Measurements from ENCODE around the gene PDS5B.

PDS5B gene

DNA sequence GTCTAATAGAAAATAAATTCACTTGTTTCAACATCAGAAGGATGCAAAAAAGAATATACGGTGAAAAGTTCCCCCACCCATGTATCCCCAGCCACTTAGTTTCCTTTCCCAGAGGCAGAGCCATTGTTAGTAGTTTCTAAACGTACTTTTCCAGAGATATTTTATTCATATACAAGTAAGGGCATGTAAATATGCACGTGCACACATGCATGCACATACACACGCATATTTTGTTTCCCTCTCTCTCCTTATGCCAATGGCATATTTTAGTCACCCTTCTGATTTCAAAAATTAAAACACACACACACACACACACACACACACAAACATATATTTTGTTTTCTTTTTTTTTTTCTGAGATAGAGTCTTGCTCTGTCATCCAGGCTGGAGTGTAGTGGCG is 147.4 kb downstream of the PDS5B start:
- DNase-seq = no peak

- DNase-seq = no peak
Observed at GRCh38 chr13:32734511-32734910, 148.3 kb downstream of the PDS5B start.

GRCh38 chr13:32735859-32736258 is 149.6 kb downstream of the PDS5B start:
- DNase-seq = no peak

- no peak for DNase-seq
Observed at GRCh38 chr13:32736648-32737047, 150.4 kb downstream of the PDS5B start.

GRCh38 chr13:32737111-32737571 is 150.9 kb downstream of the PDS5B start:
- DNase-seq = no peak

GRCh38 chr13:32737679-32738078 is 151.4 kb downstream of the PDS5B start:
- no peak for DNase-seq

DNA sequence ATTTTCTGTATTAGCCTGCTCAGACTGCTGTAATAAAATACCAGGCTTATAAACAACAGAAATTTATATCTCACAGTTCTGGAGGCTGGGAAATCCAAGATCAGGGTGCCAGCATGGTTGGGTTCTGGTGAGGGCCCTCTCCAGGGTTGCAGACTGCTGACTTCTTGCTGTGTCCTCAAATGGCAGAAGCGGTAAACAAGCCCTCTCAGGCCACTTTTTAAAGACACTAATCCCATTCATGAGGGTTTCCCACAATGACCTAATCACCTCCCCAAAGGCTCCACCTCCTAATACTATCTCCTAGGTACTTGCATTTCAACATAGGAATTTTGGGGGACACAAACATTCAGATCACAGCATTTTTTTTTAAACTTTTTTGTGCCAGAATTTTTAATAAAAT is 159.3 kb downstream of the PDS5B start:
- no peak for DNase-seq

GRCh38 chr13:32746474-32746873 is 160.2 kb downstream of the PDS5B start:
- no peak for DNase-seq

DNA sequence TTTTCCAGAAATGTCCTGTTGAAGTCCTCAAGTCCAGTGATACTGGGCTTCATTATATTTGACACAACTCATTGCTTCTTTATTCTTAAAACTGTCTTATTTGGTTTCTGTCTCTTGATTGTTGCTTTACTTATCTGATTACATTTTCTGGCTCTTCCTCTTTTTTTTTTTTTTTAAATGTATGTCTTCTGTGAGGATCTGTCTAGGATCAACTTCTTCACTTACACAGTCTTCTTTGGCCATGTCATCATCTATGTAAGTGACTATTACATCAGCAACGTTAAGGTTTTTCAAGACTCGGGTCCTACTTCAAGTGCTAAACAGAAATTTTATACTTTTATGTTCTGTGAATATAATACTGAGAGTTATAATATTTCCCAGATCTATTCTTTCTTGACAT is 162.1 kb downstream of the PDS5B start:
- no peak for DNase-seq

- DNase-seq = no peak
Observed at GRCh38 chr13:32751340-32751739, 165.1 kb downstream of the PDS5B start.

DNA sequence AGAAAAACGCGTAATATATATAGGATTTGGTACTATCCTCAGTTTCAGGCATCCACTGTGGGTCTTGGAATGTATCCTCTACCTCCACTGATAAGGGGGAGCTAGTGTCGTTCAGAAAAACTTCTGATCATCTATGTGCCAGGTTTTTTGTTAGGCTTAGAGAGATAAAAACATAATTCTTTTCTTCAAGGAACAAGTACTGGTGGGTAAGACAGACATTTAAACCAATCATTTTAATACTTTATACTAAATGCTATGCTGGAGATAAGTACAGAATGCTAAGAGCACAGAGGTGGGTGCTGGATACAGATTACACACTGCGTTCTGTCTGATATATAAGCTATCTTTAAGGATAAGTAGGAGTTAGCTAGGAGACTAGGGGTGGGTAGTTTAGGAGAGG is 166.1 kb downstream of the PDS5B start:
- DNase-seq = no peak

GRCh38 chr13:32752997-32753606 is 166.8 kb downstream of the PDS5B start:
- DNase-seq = no peak

DNA sequence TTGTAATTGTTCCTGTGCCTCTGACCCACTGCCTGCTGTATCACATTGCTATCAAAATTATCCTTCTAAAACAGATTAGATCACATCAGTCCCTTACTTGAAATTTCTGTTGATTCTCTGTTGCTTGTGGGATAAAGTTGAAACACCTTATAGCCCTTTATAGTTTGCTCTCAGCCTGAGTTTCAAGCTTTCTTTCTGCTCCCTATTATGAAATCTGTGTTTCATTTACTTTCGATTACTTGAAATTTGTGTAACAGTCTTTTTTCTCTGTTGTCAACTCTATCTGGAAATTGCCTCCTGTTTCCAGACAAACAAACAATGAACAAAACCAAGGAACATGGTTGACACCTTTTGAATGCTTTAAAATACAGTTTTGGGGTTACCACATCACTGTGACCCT is 167.9 kb downstream of the PDS5B start:
- DNase-seq = no peak

GRCh38 chr13:32759152-32759551 is 172.9 kb downstream of the PDS5B start:
- no peak for DNase-seq

GRCh38 chr13:32761472-32761871 is 175.2 kb downstream of the PDS5B start:
- no peak for DNase-seq

GRCh38 chr13:32779119-32779518 is 192.9 kb downstream of the PDS5B start:
- no peak for DNase-seq

DNA sequence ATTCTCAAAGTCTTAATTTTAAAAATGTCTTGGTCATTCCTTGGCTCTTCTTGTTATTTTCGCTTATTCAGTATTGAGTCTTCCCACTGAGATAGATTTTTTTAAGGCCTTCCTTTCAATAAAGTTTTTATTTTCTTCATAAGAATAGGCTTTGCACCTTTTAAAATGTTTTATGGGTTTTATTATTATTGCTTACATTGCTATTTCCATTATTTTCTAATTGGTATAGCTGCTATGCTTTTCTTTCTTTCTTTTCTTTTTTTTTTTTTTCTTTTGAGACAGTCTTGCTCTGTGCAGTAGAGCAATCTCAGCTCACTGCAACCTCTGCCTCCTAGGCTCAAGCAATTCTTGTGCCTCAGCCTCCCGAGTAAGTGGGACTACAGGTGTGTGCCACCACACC is 195.7 kb downstream of the PDS5B start:
- no peak for DNase-seq

- no peak for DNase-seq
Observed at GRCh38 chr13:32783067-32783466, 196.8 kb downstream of the PDS5B start.

GRCh38 chr13:32790731-32791130 is 204.5 kb downstream of the PDS5B start:
- DNase-seq = no peak

- DNase-seq = no peak
Observed at GRCh38 chr13:32791545-32792172, 205.4 kb downstream of the PDS5B start.

GRCh38 chr13:32796754-32797153 is 210.5 kb downstream of the PDS5B start:
- no peak for DNase-seq

DNA sequence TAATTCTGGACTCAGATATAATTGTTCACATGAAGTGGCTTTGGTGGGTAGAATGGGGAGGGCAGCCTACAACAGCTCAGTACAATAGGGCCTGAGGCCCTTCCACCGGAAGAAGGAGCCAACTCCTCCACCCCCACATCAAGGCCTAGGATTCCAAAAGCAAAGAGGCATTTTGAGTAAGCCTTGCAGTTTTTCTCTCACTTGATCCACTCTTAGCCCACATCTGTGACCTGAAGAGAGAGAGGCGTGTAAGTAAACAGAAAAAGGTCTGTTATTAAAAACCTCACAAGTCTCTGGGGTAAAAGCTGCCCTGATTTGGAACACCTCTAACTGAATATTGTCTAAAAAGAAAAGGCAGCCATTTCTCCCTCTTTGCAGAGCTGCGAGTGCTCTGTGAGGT is 215.9 kb downstream of the PDS5B start:
- no peak for DNase-seq

GRCh38 chr13:32804673-32805230 is 218.5 kb downstream of the PDS5B start:
- DNase-seq = no peak

DNA sequence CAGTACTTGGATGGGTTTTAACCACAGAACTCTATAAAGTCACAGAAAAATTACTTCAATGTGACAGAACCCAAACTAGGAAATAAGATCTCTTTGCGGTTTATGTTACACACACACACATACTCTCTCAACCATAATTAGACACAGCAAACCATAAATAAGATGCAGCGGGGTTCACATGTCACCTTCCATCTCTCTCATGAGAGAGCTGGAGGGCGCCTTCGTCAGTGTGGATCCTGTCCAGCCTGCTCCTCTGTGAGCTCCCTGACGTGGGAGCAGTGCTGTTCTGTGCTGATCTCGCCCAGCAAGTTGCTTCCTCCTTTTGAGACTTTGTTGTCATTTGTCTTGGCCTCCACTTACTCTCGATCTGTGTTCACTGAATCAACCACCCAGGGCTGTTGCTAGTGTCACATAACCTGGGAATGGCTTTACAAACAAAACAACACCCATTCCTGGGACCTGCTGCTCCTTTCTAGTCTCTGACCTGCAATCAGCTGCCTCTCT is 225.1 kb downstream of the PDS5B start:
- DNase-seq = peak; percentile 78

All from GDM1 (cell line).